ENCODE measurements around the gene SUN1.
"Not testable (repeated sequence)": the region's sequence is repeated elsewhere in the genome, so short reads cannot be mapped to it uniquely, and the experiment has no call there.

Gene SUN1

DNA sequence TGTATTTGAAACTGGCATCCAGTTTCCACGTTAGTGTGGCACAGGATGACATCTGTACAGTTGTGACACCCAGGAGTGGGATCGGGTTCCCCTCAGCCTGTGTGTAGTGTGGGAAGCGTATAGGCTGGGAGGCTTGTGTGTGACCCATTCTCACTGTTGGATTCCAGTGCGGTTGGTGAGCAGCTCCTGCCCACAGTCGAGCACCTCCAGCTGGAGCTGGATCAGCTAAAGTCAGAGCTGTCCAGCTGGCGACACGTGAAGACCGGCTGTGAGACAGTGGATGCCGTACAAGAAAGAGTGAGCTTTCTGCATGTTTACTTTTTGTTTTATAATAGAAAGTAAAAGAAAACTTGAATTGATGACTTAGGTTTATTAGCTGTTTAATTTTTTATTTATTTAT is 25.4 kb downstream of the SUN1 start:
- DNase-seq: no peak

DNA sequence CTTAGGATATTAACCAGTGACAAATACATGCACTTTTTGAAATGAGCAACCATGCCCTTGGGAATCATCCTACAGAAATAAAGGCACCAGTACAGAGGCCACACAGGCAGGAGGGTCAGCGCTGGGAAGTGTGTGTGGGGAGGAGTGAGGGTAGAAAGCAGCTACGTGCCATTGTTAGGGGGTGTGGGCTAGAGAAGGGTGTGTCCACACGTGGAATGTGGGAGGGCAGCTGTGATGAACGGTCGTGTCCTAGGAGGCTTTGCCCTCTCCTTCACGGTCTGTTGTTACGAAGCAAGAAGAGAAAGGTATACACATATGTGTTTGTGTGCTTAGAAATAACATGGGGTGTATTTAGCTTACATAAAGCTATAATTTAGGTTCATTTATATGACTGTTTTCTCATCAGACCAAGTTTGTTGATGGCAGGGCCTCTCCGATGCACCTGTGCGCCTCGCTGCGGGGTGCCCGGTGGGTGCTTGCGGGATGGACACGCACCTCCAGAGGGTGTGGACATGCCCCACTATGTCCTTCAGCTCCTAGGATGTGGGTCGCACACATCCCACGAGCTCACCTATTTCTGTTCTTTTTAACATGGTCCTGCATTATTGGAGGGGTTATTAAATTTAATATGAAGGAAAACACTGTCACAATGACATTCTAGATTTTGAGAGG is 27.2 kb downstream of the SUN1 start:
- no peak for DNase-seq

DNA sequence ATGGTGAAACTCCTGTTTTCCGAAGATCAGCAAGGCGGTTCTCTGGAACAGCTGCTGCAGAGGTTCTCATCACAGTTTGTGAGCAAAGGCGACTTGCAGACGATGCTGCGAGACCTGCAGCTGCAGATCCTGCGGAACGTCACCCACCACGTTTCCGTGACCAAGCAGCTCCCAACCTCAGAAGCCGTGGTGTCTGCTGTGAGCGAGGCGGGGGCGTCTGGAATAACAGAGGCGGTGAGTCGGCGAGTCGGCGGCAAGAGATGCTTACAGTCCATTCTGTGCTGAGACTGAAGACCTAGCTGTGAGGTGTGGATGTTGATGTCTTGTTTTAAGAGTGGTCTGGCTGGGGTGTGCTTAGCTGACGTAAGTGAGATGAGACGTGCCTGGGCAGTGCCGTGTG is 27.9 kb downstream of the SUN1 start:
- DNase-seq: no peak

- no peak for DNase-seq
These were observed 28.9 kb downstream of the SUN1 start for GRCh38 chr7:861222-861621.

- DNase-seq: no peak
These were observed 29.9 kb downstream of the SUN1 start for GRCh38 chr7:862157-862556.

- DNase-seq: no peak
These were observed 30.8 kb downstream of the SUN1 start for GRCh38 chr7:863106-863505.

GRCh38 chr7:865921-866320 is 33.6 kb downstream of the SUN1 start:
- DNase-seq: no peak

- no peak for DNase-seq
These were observed 34.7 kb downstream of the SUN1 start for GRCh38 chr7:867001-867405.

- no peak for DNase-seq
These were observed 35.3 kb downstream of the SUN1 start for GRCh38 chr7:867406-868188.

GRCh38 chr7:868189-868486 is 35.9 kb downstream of the SUN1 start:
- DNase-seq: no peak

DNA sequence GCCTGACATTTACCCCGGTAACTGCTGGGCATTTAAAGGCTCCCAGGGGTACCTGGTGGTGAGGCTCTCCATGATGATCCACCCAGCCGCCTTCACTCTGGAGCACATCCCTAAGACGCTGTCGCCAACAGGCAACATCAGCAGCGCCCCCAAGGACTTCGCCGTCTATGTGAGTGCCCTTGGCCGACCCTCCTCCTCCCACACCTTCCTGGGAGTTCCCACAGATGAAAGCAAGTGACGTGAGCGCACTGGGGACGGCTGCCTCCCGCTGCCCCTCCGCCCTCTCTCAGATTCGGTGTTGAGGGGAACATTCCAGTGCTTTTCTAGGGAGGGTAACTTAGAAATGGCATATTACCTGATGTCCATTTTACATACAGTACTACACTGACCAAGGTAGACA is 37.1 kb downstream of the SUN1 start:
- no peak for DNase-seq

DNA sequence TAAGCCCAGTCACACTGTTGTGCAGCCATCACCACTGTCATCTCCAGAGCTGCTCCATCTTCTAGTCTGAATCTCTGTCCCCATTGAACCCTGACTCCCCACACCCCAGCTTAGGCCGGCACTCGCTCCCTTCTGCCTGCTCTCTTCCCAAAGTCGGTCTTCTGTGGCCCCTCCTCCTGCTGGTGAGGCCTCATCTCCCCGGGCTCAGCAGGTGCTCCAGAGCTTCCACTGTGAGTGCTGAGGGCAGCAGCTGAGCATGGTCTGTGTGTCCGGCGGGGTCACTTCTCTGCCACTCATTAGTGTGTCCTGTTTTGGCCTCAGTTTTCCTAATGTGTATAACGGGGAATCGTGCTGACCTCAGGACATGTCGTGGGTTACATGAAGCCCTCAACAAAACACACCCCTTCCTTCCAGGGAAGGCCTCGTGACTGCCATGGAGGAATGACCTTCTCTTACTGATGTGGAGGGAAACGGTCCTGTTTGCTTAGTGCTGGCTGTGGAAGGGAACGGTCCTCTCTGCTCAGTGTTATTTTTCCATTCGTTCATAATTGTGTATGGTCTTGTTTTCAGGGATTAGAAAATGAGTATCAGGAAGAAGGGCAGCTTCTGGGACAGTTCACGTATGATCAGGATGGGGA is 39.7 kb downstream of the SUN1 start:
- DNase-seq: no peak

DNA sequence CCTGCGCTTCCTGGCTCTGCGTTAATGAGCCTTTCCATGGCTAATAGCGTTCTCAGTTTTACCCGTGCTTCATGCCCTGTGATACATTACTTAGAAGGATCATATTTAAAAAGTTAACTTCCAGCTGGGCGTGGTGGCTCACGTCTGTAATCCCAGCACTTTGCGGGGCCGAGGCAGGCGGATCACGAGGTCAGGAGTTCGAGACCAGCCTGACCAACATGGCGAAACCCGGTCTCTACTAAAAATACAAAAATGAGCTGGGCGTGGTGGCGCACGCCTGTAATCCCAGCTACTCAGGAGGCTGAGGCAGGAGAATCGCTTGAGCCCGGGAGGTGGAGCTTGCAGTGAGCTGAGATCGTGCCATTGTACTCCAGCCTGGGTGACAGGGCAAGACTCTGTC is 40.4 kb downstream of the SUN1 start:
- DNase-seq: not testable (repeated sequence)

GRCh38 chr7:873367-874002 is 41.2 kb downstream of the SUN1 start:
- DNase-seq: peak; percentile 32 to 72 (median 55)

DNA sequence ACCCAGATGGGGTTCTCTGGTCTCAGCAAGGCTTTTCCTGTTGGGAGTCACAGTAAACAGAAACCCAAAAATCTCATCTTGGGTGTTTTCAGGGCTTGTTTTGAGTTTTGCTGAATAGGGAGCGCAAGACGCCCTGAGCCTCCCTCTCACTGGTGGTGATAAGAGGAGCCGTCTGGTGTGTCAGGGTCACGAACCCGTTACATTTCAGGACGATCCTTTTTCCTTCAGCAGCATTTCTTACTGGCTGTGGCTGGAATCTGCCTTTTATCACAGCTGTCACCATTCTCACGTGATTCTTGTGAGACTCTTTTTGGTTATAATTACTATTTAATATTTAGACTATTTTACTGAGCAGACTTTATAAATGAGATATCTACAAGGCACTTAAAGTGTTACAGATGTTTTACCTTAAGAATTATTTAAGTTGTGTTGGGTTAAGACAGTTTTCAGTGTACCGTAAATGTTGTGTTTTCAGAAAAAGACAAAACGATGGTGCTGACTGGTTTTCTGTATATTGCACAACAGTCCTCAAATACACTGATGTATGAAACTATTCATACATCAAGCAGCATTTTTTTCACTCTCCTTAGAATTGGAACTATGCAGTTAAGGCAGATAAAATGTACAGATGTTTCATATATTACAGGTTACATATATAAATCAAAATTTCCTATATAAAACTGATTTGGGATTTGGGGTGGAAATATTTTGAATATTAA is 41.9 kb downstream of the SUN1 start:
- no peak for DNase-seq

- no peak for DNase-seq
These were observed 42.8 kb downstream of the SUN1 start for GRCh38 chr7:875051-875450.

GRCh38 chr7:875476-876076 is 43.3 kb downstream of the SUN1 start:
- no peak for DNase-seq

DNA sequence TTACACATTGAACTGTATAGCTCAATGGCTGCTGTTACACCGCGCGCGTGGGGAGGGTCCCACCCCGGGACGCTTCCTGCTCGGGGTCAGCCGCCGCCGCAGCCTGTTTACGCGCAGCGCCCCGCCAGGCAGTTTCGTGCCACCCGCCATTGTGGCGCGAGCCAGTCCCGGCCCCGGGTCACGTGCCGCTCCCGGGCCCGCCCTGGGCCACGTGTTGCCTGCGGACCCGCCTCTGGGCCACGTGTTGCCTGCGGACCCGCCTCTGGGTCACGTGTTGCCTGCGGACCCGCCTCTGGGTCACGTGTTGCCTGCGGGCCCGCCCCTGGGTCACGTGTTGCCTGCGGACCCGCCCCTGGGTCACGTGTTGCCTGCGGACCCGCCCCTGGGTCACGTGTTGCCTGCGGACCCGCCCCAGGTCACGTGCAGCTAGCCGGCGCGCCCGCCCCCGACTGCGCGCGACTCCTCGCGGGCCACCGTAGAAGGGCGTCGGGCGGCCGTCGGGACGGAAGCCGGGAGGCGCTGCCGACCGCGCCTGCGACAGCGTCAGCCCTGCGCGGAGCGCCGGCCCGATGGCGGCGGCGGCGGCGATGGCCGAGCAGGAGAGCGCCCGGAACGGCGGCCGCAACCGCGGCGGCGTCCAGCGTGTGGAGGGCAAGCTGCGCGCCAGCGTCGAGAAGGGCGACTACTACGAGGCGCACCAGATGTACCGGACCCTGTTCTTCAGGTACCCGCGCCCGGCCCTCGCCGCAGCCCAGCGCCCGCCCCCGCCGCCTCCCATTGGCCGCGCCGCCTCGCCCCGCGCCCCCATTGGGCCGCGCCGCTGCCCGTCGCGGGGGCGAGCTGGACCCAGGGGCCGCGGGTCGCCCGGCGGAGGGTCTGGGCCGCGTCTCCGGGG is 44.0 kb downstream of the SUN1 start, which contains the start of gene GET4:
Gene GET4 (plus strand): TSS at position 478 of the 895 bp plus-strand sequence. CDS start 92 bp downstream, at position 570.
- DNase-seq: peak; percentile 93 to 99 (median 97)

- DNase-seq: peak in 1 of 5 experiments; percentile 42
These were observed 44.7 kb downstream of the SUN1 start for GRCh38 chr7:876972-877311.

GRCh38 chr7:877312-878232 is 45.3 kb downstream of the SUN1 start:
- peak in 1 of 5 experiments; percentile 10 for DNase-seq
